ENCODE measurements around the gene SLC2A10.

The SLC2A10 gene

DNA sequence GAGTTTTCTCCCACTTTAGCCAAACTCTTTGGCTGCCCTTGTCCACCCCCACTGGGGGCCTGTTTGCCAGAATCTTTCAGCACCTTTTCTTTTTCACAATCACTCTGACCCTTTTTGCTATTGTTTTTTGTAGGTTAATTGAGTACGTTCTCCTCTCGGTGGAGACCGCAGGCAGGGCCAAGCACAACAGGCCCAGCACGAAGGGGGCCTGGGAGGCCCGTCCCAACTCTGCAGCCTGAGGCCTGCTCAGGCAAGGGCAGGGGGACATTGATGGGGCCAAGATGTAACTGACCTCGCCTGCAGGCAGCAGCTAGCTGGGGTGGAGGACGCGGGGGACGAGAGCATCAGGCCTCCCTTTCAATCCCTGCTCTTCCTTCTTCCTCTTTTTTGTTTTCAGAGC, 47.7 kb downstream of the SLC2A10 start:
- no peaks in the 10 kb centered on the region for H3K36me3 Mint-ChIP-seq
- H3K27ac Mint-ChIP-seq = no peak overlapping the region
- no peak overlapping the region for H3K4me3 Mint-ChIP-seq
- H3K27me3 Mint-ChIP-seq = peaks cover 11% of the 10 kb centered on the region
- no peaks in the 10 kb centered on the region for H3K9me3 Mint-ChIP-seq
- H3K4me1 Mint-ChIP-seq = peaks cover 5% of the 10 kb centered on the region

GRCh38 chr20:46757754-46758678, 48.6 kb downstream of the SLC2A10 start:
- Mint-ChIP-seq H3K9me3 (no peaks in the 10 kb centered on the region), H3K36me3 (no peaks in the 10 kb centered on the region), H3K27me3 (peaks cover 6% of the 10 kb centered on the region), H3K4me1 (peaks cover 5% of the 10 kb centered on the region), H3K4me3 (no peak overlapping the region), H3K27ac (no peak overlapping the region)

- Mint-ChIP-seq H3K36me3 (no peaks in the 10 kb centered on the region), H3K9me3 (no peaks in the 10 kb centered on the region), H3K27me3 (peaks cover 6% of the 10 kb centered on the region), H3K4me3 (no peak overlapping the region), H3K27ac (no peak overlapping the region), H3K4me1 (peaks cover 5% of the 10 kb centered on the region)
These were observed 49.6 kb downstream of the SLC2A10 start for GRCh38 chr20:46758929-46759669.

DNA sequence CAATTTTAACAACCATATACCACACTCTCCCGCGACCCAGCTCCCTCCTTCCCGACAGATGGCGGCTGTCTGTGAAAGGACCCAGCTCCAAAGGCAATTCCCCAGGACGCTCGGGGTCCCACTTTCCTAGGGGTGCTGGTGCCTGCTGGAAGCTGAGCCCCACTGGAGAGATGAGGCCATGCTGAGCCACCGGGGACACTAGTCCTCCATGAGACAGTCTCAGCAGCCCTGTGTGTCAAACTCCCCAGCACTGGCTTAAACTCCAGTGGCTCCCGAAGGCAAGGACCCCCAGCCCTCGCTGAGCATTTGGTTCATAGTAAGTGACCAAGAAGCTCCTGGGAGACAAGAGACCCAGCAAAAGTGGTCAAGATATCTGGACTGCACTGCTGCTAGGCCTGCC, 52.1 kb downstream of the SLC2A10 start:
- peaks cover 4% of the 10 kb centered on the region for H3K27me3 Mint-ChIP-seq
- H3K36me3 Mint-ChIP-seq = no peaks in the 10 kb centered on the region
- H3K4me1 Mint-ChIP-seq = peaks cover 5% of the 10 kb centered on the region
- H3K27ac Mint-ChIP-seq = no peak overlapping the region
- H3K9me3 Mint-ChIP-seq = no peaks in the 10 kb centered on the region
- no peak overlapping the region for H3K4me3 Mint-ChIP-seq

DNA sequence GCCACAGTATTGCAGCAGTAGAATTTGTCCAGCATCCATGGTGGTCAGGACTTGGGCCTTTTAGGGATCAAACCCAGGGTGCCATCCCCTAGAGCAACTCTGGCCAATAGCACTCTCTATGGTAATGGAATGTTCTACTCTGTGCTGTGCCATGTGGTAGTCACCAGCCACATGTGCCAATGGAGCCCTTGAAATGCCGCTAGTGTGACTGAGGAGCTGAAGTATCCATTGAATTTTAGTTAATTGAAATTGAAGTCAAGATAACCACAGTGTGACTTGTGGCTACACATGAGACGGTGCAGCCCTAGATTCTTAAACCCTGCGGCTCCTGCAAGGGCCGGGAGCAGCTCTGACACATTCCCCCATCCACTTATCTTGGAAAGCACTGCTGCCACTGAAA, 54.6 kb downstream of the SLC2A10 start:
- peaks cover 4% of the 10 kb centered on the region for H3K27me3 Mint-ChIP-seq
- no peak overlapping the region for H3K27ac Mint-ChIP-seq
- no peaks in the 10 kb centered on the region for H3K4me1 Mint-ChIP-seq
- H3K4me3 Mint-ChIP-seq = no peak overlapping the region
- H3K9me3 Mint-ChIP-seq = no peaks in the 10 kb centered on the region
- no peaks in the 10 kb centered on the region for H3K36me3 Mint-ChIP-seq

DNA sequence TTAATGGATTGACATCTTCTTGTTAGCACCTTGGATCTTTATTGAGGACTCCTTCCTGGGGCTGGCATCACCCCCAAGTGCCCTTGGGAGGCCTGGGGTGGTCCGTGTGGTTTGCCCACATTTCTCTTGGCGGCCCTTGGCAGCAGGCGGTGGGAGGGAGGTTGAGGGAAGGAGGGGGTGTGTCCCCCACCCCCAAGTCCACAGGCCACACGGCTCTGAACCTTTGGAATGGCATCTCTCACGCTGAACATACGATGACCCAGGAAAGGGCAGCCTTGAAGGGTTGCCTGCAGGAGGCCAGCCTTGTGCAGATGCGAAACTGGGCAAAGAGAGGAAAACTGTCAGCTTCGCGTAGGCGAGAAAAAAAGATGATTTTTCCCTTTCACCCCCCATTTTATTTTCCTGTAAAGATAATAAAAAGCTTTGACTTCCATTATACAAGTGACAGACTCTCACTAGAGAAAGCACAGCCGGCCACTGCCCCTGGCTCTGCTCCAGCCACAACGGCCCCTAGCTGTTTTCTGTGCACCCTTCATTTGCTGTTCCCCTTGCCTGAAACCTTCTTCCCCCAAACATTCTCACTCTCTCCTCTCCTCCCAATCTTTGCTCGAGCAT, 56.2 kb downstream of the SLC2A10 start:
- H3K27ac Mint-ChIP-seq = no peak overlapping the region
- no peaks in the 10 kb centered on the region for H3K4me1 Mint-ChIP-seq
- H3K9me3 Mint-ChIP-seq = no peaks in the 10 kb centered on the region
- H3K36me3 Mint-ChIP-seq = no peaks in the 10 kb centered on the region
- H3K4me3 Mint-ChIP-seq = no peak overlapping the region
- H3K27me3 Mint-ChIP-seq = peaks cover 4% of the 10 kb centered on the region

DNA sequence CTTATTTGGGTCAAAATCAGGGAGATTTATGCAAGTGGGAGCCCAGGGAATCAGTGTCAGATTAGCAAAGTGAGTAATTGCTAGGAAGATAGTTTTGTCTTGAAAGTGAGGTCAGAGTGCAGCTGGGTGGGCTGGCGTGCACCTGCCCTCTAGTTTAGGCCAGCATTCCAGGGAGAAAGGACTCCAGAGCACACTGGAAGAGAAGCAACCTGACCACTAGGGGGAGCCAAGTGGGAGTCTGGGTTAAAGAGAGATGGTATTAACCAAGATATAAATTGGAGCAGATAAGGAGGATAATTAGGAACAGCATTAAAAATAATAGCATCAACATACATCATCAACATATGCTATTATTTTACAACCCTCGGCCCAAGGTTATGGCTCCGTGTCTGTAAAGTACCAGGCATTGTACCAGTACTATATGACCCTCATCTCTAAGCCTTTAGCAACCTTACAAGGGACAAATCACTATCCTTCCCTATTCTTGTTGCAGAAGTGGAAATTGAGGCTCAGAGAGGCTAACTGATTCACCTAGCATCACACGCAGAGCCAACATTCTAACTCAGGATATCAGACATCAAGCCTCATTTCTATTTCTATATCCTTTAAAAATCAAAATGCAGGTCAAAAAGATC, 57.8 kb downstream of the SLC2A10 start:
- H3K27me3 Mint-ChIP-seq = peaks cover 4% of the 10 kb centered on the region
- H3K36me3 Mint-ChIP-seq = no peaks in the 10 kb centered on the region
- H3K27ac Mint-ChIP-seq = no peak overlapping the region
- no peaks in the 10 kb centered on the region for H3K9me3 Mint-ChIP-seq
- no peaks in the 10 kb centered on the region for H3K4me1 Mint-ChIP-seq
- no peak overlapping the region for H3K4me3 Mint-ChIP-seq

GRCh38 chr20:46770330-46771194, 61.1 kb downstream of the SLC2A10 start:
- H3K27me3 Mint-ChIP-seq = peaks cover 7% of the 10 kb centered on the region
- H3K27ac Mint-ChIP-seq = no peak overlapping the region
- no peaks in the 10 kb centered on the region for H3K36me3 Mint-ChIP-seq
- H3K4me3 Mint-ChIP-seq = no peak overlapping the region
- H3K9me3 Mint-ChIP-seq = no peaks in the 10 kb centered on the region
- no peaks in the 10 kb centered on the region for H3K4me1 Mint-ChIP-seq

DNA sequence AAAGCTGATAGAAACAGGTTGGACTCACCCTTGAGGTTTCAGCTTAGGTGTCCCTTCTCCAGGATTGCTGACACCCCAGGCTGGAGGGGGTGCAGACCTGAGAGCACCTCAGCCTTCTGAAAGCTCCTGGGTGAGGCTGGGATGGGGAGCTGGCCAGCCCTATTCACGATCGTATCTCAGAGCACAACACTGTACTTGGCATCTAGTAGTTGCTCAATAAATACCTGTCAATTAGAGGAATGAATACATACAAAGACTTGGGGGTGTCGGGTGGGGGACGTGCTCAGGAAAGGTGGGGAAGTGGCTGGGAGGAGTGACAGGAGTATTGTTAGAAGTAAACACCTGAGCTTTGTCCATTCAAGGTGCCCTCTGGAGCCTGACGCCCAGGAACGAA, 61.7 kb downstream of the SLC2A10 start:
- no peaks in the 10 kb centered on the region for H3K9me3 Mint-ChIP-seq
- H3K36me3 Mint-ChIP-seq = no peaks in the 10 kb centered on the region
- no peak overlapping the region for H3K4me3 Mint-ChIP-seq
- H3K27me3 Mint-ChIP-seq = peaks cover 12% of the 10 kb centered on the region
- no peak overlapping the region for H3K27ac Mint-ChIP-seq
- H3K4me1 Mint-ChIP-seq = no peaks in the 10 kb centered on the region

GRCh38 chr20:46772901-46773300, 63.5 kb downstream of the SLC2A10 start:
- Mint-ChIP-seq H3K36me3 (no peaks in the 10 kb centered on the region), H3K27me3 (peaks cover 13% of the 10 kb centered on the region), H3K4me3 (no peak overlapping the region), H3K4me1 (no peaks in the 10 kb centered on the region), H3K27ac (no peak overlapping the region), H3K9me3 (no peaks in the 10 kb centered on the region)

GRCh38 chr20:46773680-46774079, 64.2 kb downstream of the SLC2A10 start:
- Mint-ChIP-seq H3K36me3 (no peaks in the 10 kb centered on the region), H3K27me3 (peaks cover 13% of the 10 kb centered on the region), H3K4me1 (no peaks in the 10 kb centered on the region), H3K4me3 (no peak overlapping the region), H3K9me3 (no peaks in the 10 kb centered on the region), H3K27ac (no peak overlapping the region)

DNA sequence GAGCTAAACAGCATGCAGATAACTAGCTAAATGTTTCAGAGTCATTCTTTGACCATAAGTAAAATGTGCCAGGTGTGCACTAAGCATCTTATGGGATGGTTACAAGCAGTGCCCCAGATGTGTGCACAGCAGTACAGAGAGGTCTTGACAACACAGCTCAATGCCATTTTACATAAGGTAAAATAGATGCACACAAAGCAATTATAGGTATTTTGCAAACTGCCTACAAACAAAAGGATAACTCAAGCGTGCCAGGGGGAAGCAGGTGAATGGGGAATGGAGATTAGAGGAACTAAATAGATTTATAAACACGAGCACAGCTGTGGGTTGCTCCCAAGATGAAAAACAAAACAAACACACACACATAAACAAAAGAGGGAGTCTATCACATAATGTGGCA, 64.8 kb downstream of the SLC2A10 start:
- Mint-ChIP-seq H3K27ac (no peak overlapping the region), H3K36me3 (no peaks in the 10 kb centered on the region), H3K4me1 (no peaks in the 10 kb centered on the region), H3K4me3 (no peak overlapping the region), H3K27me3 (peaks cover 13% of the 10 kb centered on the region), H3K9me3 (no peaks in the 10 kb centered on the region)

DNA sequence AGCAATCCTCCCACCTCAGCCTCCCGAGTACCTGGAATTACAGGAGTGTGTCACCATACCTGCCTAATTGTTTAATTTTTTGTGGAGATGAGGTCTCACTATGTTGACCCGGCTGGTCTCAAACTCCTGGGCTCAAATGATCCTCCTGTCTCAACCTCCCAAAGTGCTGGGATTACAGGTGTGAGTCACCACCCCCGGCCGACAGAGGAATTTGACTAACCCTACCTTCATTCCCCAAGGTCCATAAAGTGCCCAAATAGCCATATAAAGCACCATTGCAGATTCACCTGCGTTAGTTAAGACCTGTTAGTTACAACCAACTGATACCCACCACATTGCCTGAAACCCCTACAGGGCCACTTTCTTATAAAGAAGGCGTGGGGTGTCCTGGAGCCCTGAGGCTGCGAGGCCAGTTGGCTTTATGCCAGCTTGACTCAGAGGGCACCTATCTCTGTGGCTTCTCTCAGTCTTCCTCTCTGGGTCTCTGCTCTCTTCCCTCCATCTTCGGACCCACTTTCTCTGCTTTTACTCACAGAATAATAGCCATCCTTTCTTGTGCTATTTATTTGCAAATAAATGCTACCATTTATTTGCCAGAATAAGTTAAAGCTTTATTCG, 65.6 kb downstream of the SLC2A10 start:
- no peaks in the 10 kb centered on the region for H3K4me1 Mint-ChIP-seq
- H3K9me3 Mint-ChIP-seq = no peaks in the 10 kb centered on the region
- H3K36me3 Mint-ChIP-seq = no peaks in the 10 kb centered on the region
- no peak overlapping the region for H3K27ac Mint-ChIP-seq
- no peak overlapping the region for H3K4me3 Mint-ChIP-seq
- peaks cover 13% of the 10 kb centered on the region for H3K27me3 Mint-ChIP-seq

DNA sequence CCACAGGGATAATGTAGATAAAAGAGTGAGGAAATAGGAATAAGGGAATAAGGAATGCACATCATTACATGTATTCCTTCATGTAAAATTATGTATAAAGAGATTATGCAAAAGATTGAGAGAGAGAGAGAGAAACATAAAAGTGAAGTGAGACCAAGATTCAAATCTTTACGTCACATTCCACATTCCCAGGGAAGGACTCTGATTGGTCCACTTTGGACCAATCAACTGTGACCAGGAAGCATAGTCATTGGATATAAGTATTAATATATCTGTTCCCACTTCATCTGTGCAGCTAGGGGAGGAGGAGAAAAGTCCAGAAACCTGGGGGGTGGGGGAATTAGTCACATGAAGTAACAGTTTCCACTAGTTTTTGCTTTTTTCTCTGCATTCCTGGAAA, 66.4 kb downstream of the SLC2A10 start:
- no peaks in the 10 kb centered on the region for H3K36me3 Mint-ChIP-seq
- no peaks in the 10 kb centered on the region for H3K4me1 Mint-ChIP-seq
- H3K27ac Mint-ChIP-seq = no peak overlapping the region
- no peaks in the 10 kb centered on the region for H3K9me3 Mint-ChIP-seq
- no peak overlapping the region for H3K4me3 Mint-ChIP-seq
- peaks cover 9% of the 10 kb centered on the region for H3K27me3 Mint-ChIP-seq

Measured in activated naive CD4-positive, alpha-beta T cell treated with anti-CD3 and anti-CD28 coated beads, Interleukin-2, amount 50 U/mL, for 24 hours (primary cell).